NT2/D1 (cell line): ENCODE measurements around the gene FRAT1.

Experiments used
- DNase-seq: peaks from one replicate; pipeline ENCODE4 v3.0.0-alpha.2; 2011; ENCODE audit warnings: low read depth, low spot score
- H3K27me3 ChIP-seq: 2 replicates; pipeline ENCODE4 v1.6.0; 2011; ENCODE audit warnings: mild to moderate bottlenecking; ENCODE audit not compliant: insufficient read length, insufficient read depth
- H3K36me3 ChIP-seq: 2 replicates; pipeline ENCODE4 v1.6.1; 2011; ENCODE audit warnings: mild to moderate bottlenecking, low read length, mixed read lengths; ENCODE audit not compliant: insufficient read depth, insufficient read length
- H3K4me1 ChIP-seq: 2 replicates; pipeline ENCODE4 v1.5.1; 2011; ENCODE audit not compliant: insufficient read depth, insufficient read length
- H3K4me3 ChIP-seq: 2 replicates; pipeline ENCODE4 v1.5.1; 2011; ENCODE audit warnings: low read depth; ENCODE audit not compliant: insufficient read length
- H3K9ac ChIP-seq: 2 replicates; pipeline ENCODE4 v1.6.0; 2011; ENCODE audit warnings: low read depth; ENCODE audit not compliant: insufficient read length
- H3K9me3 ChIP-seq: 2 replicates; pipeline ENCODE4 v1.5.1; 2011; ENCODE audit warnings: mild to moderate bottlenecking, low read length; ENCODE audit not compliant: insufficient read depth
- SUZ12 ChIP-seq: IDR thresholded peaks from 2 replicates; pipeline ENCODE4 v1.6.1; 2011; ENCODE audit not compliant: insufficient read length, insufficient read depth; ENCODE audit errors: extremely low read depth
- YY1 ChIP-seq: IDR thresholded peaks from 2 replicates; pipeline ENCODE4 v1.6.1; 2011; ENCODE audit not compliant: insufficient read length, insufficient read depth
- ZNF274 ChIP-seq: IDR thresholded peaks from 2 replicates; pipeline ENCODE4 v1.6.1; 2011; ENCODE audit warnings: mild to moderate bottlenecking, low read depth, low read length

FRAT1 gene, protein sequence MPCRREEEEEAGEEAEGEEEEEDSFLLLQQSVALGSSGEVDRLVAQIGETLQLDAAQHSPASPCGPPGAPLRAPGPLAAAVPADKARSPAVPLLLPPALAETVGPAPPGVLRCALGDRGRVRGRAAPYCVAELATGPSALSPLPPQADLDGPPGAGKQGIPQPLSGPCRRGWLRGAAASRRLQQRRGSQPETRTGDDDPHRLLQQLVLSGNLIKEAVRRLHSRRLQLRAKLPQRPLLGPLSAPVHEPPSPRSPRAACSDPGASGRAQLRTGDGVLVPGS

DNA sequence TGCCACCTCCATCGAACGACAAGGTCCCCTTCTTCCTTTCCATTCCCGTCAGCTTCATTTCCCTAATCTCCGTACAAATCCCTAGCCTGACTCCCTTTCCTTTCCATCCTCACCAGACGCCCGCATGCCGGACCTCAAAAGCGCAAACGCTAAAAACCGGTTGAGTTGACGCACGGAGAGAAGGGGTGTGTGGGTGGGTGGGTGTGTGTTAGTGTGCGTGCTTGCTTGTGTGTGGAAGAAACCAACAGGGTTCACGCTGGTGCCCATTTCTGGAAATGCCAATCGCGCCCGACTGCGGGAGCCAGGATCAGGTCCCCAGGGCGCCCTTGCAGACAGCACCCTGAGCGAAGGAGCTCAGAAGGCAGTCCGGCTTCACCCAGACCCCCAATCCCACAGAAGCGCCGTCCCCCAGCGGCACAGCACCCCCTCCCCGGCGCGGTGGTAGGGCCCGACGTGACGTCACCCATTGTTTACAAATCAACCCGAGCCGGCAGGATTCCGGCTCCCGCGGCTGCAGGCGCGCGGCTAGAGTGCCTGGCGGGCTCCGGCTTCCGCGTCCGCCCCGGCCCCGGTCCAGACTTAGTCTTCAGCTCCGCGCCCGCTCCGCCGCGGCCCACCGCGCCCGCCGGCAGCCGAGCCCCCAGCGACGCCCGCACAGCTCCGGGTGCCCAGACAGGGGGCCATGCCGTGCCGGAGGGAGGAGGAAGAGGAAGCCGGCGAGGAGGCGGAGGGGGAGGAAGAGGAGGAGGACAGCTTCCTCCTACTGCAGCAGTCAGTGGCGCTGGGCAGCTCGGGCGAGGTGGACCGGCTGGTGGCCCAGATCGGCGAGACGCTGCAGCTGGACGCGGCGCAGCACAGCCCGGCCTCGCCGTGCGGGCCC is at the start of gene FRAT1:
TSS of gene FRAT1 (plus strand) at position 500 of the 880 bp plus-strand sequence. CDS start at position 683, 183 bp downstream.
- H3K4me3 ChIP-seq, result peak within 1 kb of the TSS; percentile 57
- peaks cover 5% of the 10 kb centered on the region for H3K4me1 ChIP-seq
- DNase-seq, result no peak
- H3K27me3 ChIP-seq, result peaks cover 29% of the 10 kb centered on the region
- peak within 1 kb of the TSS; percentile 88 for H3K9ac ChIP-seq
- H3K36me3 ChIP-seq, result no peaks in the 10 kb centered on the region
- TF ChIP-seq SUZ12 (no peak), YY1 (no peak), ZNF274 (no peak)
- no peaks in the 10 kb centered on the region for H3K9me3 ChIP-seq

DNA sequence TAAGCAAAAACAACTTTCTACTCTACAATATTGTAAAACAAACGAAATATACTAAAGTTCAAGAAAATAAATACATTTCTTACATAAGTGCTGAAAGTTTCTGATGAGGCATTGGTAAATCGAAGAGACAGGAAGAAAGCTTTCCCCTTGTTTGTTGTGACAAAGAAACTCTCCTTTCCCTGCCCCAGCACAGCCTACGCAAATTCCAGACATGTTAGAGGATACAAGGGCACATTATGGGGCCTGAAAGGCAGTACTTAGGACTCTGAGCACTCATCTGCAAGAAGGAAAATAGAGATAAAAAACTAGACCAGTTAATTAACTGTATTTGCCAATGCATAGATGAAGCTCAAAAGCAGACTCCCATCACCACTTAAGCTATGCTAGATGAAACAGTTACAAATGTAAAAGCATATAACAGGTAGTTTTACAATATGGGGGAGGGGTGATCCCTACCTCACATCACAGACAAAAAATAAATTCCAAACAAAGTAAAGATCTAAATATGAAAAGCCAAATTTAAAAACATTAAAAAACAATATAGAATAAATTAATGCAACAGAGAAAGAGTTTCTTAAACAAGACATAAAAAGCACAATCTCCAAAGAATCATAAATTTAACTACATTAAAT is 48.4 kb upstream of the FRAT1 start:
- no peak for DNase-seq
- peaks cover 48% of the 10 kb centered on the region for H3K9me3 ChIP-seq

DNA sequence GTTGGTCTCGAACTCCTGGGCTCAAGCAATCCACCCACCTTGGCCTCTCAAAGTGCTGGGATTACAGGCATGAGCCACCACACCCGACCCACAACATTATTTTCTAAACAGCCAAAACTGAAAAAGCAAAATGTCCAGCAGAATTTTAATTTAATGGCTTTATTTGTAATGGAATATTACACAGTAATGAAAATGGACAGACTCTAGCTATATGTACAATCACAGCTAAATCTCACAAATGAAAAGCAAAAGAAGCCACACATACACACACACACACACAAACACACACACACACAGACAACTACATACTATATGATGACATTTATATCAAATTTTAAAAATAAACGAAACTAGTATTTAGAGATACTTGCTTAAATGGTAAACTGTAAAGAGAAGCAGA is 45.4 kb upstream of the FRAT1 start:
- TF ChIP-seq ZNF274, result no peak
- TF ChIP-seq YY1, result no peak
- TF ChIP-seq SUZ12, result no peak
- DNase-seq, result no peak
- no peak overlapping the region for H3K4me3 ChIP-seq
- H3K27me3 ChIP-seq, result no peaks in the 10 kb centered on the region
- peaks cover 2% of the 10 kb centered on the region for H3K36me3 ChIP-seq
- no peaks in the 10 kb centered on the region for H3K4me1 ChIP-seq
- H3K9me3 ChIP-seq, result peaks cover 32% of the 10 kb centered on the region
- no peak overlapping the region for H3K9ac ChIP-seq

More for the DNA sequence above, 48.4 kb upstream of the FRAT1 start:
- Histone ChIP-seq H3K36me3 (peaks cover 5% of the 10 kb centered on the region), H3K4me1 (no peaks in the 10 kb centered on the region), H3K4me3 (no peak overlapping the region), H3K27me3 (no peaks in the 10 kb centered on the region), H3K9ac (no peak overlapping the region)
- TF ChIP-seq SUZ12, result no peak
- no peak for TF ChIP-seq YY1
- no peak for TF ChIP-seq ZNF274

DNA sequence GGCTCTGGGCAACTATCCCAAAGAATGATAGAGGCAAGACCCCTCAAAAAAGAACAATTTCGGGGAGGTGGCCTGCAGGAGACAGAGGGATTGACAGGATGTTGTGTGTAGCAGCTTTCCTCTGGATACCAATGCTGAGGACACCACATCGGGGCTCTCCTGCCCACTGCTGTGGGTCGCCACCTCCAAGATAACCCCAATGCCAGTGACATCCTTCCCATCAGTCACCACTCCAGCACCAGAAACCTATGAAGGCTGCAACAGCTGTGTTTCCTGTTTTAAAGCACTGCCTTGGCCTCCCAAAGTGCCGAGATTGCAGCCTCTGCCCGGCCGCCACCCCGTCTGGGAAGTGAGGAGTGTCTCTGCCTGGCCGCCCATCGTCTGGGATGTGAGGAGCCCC is 44.2 kb upstream of the FRAT1 start:
- Histone ChIP-seq H3K27me3 (no peaks in the 10 kb centered on the region), H3K9ac (no peak overlapping the region), H3K9me3 (peaks cover 21% of the 10 kb centered on the region), H3K36me3 (peaks cover 2% of the 10 kb centered on the region), H3K4me3 (no peak overlapping the region), H3K4me1 (no peaks in the 10 kb centered on the region)
- no peak for DNase-seq
- TF ChIP-seq YY1 (no peak), ZNF274 (no peak), SUZ12 (no peak)

DNA sequence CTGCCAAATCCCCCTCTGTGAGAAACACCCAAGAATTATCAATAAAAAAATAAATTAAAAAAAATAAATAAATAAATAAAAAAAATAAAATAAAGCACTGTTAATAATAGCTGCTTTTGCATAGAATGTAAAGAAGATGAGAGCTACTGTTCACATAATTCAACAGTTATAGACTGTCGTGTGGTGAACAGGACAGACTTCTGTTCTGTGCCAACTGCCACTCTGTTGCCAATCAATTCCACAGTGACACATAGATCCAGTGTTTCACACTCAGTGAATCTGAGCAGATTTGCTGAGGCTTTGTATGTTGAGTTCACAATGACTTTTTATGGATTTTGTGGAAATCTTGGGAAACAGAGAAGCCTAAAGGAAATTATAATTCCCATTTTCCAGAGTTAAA is 41.5 kb upstream of the FRAT1 start:
- Histone ChIP-seq H3K36me3 (peaks cover 2% of the 10 kb centered on the region), H3K4me1 (no peaks in the 10 kb centered on the region), H3K27me3 (no peaks in the 10 kb centered on the region), H3K4me3 (no peak overlapping the region), H3K9me3 (no peaks in the 10 kb centered on the region), H3K9ac (no peak overlapping the region)
- TF ChIP-seq ZNF274 (no peak), SUZ12 (no peak), YY1 (no peak)
- no peak for DNase-seq

DNA sequence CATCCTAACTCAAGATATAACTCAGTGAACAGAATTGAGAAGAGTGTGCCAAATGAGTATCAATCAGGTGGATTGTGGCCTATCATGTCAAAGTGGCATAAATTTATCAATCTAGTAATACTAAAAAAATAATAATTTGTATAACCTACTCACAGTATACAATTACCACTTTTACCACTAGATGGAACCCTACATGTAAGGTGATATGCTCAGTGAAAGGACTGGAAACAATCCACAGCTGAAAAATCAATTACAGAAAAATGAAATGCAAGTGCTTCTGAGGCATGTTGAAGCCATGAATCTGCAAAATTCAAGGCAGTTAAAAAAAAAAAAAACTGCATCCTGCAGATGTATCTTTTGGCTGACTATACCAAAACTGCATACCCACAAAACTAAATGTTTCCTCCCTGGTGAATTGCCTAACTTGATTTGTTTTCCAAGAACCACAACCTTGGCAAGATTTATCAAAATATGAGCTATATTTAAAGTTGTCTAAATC is 40.5 kb upstream of the FRAT1 start:
- TF ChIP-seq SUZ12 (no peak), ZNF274 (no peak), YY1 (no peak)
- H3K9me3 ChIP-seq, result no peaks in the 10 kb centered on the region

More for the DNA sequence above, 40.5 kb upstream of the FRAT1 start:
- Histone ChIP-seq H3K4me1 (no peaks in the 10 kb centered on the region), H3K36me3 (peaks cover 2% of the 10 kb centered on the region), H3K27me3 (no peaks in the 10 kb centered on the region), H3K9ac (no peak overlapping the region), H3K4me3 (no peak overlapping the region)
- DNase-seq, result no peak
